ENCODE results near the gene SPOCK2. TPM values are rescaled to one million over a fixed set of nuclear protein-coding genes. Genes with fewer than 3 reads are reported as not detected.

The SPOCK2 gene
- total and polyA plus RNA-seq, 2 of the 13 experiments (the other 11 are each of a cell fraction or from before 2014, with no cell fraction given), result 8.6 to 30.6 TPM

DNA sequence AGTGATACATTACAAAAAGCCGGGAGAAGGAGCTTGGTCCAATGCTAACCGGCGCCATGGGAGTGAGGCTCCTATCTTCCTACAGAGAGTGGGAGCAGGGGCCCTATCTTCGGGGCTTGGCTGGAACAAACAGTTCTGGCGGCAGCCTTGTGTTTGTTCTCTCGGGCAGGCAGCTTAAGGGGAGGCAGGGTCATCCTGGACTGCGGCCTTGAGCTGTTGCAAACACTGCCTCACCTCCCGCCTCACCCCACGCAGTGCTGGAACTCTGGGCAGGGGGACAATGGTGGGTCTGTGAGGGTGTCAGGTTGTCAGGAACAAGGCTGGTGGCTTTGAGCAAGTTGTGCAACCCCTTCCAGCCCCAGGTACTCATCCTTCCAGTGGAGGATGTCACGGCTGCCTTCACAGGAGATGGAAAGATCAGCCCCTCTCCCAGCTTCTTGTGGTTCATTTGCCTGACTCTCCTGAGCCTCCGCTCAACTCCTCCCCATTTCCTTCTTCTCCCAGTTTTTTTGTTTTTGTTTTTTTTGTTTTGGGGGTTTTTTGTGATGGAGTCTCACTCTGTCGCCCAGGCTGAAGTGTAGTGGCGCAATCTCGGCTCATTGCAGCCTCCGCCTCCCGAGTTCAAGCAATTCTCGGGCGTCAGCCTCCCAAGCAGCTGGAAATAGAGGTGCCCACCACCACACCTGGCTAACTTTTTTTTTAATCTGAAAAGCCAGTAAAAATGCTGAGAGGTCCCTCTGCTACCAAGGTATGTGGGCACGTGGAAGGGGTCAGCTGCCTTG, 57.4 kb downstream of the SPOCK2 start (continued):
- TF ChIP-seq, protein P1, sequence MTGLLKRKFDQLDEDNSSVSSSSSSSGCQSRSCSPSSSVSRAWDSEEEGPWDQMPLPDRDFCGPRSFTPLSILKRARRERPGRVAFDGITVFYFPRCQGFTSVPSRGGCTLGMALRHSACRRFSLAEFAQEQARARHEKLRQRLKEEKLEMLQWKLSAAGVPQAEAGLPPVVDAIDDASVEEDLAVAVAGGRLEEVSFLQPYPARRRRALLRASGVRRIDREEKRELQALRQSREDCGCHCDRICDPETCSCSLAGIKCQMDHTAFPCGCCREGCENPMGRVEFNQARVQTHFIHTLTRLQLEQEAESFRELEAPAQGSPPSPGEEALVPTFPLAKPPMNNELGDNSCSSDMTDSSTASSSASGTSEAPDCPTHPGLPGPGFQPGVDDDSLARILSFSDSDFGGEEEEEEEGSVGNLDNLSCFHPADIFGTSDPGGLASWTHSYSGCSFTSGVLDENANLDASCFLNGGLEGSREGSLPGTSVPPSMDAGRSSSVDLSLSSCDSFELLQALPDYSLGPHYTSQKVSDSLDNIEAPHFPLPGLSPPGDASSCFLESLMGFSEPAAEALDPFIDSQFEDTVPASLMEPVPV (CRISPR knock-in tag; IDR thresholded peaks at IDR 0.05), result peak; percentile 98
- TF ChIP-seq ZNF644 (CRISPR knock-in tag; IDR thresholded peaks at IDR 0.05; ENCODE audit: low read depth), result peak; percentile 85
- no peak; the same call in 1 of the 2 replicates for TF ChIP-seq ZNF558 (CRISPR knock-in tag; IDR thresholded peaks at IDR 0.05; ENCODE audit: borderline replicate concordance)
- TF ChIP-seq, protein P2, sequence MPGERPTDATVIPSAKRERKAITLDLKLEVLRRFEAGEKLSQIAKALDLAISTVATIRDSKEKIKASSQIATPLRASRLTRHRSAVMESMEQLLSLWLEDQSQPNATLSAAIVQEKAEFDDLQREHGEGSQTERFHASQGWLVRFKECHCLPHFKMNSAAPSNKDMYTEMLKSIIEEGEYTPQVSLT (CRISPR knock-in tag; IDR thresholded peaks at IDR 0.05; ENCODE audit: borderline replicate concordance, low read depth), result no peak
- peak; percentile 77 to 81; a peak in 3 of 4 replicates for TF ChIP-seq NR2F1 (CRISPR knock-in tag; IDR thresholded peaks at IDR 0.05)
- TF ChIP-seq, protein P3, sequence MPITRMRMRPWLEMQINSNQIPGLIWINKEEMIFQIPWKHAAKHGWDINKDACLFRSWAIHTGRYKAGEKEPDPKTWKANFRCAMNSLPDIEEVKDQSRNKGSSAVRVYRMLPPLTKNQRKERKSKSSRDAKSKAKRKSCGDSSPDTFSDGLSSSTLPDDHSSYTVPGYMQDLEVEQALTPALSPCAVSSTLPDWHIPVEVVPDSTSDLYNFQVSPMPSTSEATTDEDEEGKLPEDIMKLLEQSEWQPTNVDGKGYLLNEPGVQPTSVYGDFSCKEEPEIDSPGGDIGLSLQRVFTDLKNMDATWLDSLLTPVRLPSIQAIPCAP (CRISPR knock-in tag; IDR thresholded peaks at IDR 0.05; ENCODE audit: low read depth), result no peak
- TF ChIP-seq ZFX (CRISPR knock-in tag; IDR thresholded peaks at IDR 0.05; ENCODE audit: low read depth), result peak; percentile 80
- TF ChIP-seq SOX5 (CRISPR knock-in tag; IDR thresholded peaks at IDR 0.05; ENCODE audit: borderline replicate concordance), result peak; percentile 94
- TF ChIP-seq EEA1 (CRISPR knock-in tag; IDR thresholded peaks at IDR 0.05; ENCODE audit: borderline replicate concordance), result no peak
- TF ChIP-seq, protein P4, sequence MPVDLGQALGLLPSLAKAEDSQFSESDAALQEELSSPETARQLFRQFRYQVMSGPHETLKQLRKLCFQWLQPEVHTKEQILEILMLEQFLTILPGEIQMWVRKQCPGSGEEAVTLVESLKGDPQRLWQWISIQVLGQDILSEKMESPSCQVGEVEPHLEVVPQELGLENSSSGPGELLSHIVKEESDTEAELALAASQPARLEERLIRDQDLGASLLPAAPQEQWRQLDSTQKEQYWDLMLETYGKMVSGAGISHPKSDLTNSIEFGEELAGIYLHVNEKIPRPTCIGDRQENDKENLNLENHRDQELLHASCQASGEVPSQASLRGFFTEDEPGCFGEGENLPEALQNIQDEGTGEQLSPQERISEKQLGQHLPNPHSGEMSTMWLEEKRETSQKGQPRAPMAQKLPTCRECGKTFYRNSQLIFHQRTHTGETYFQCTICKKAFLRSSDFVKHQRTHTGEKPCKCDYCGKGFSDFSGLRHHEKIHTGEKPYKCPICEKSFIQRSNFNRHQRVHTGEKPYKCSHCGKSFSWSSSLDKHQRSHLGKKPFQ (CRISPR knock-in tag; IDR thresholded peaks at IDR 0.05; ENCODE audit: insufficient replicate concordance), result peak; percentile 45
- TF ChIP-seq HMG20B (CRISPR knock-in tag; conservative IDR thresholded peaks at IDR 0.05), result peak; percentile 77; the same call in 1 of the 2 replicates
- TF ChIP-seq ZNF616 (CRISPR knock-in tag; IDR thresholded peaks at IDR 0.05; ENCODE audit: low read depth), result no peak
- TF ChIP-seq HDAC1 (CRISPR knock-in tag; IDR thresholded peaks at IDR 0.05), result peak; percentile 89
- peak; percentile 88 for TF ChIP-seq SIX1 (CRISPR knock-in tag; IDR thresholded peaks at IDR 0.05; ENCODE audit: borderline replicate concordance)
- TF ChIP-seq, protein P5, sequence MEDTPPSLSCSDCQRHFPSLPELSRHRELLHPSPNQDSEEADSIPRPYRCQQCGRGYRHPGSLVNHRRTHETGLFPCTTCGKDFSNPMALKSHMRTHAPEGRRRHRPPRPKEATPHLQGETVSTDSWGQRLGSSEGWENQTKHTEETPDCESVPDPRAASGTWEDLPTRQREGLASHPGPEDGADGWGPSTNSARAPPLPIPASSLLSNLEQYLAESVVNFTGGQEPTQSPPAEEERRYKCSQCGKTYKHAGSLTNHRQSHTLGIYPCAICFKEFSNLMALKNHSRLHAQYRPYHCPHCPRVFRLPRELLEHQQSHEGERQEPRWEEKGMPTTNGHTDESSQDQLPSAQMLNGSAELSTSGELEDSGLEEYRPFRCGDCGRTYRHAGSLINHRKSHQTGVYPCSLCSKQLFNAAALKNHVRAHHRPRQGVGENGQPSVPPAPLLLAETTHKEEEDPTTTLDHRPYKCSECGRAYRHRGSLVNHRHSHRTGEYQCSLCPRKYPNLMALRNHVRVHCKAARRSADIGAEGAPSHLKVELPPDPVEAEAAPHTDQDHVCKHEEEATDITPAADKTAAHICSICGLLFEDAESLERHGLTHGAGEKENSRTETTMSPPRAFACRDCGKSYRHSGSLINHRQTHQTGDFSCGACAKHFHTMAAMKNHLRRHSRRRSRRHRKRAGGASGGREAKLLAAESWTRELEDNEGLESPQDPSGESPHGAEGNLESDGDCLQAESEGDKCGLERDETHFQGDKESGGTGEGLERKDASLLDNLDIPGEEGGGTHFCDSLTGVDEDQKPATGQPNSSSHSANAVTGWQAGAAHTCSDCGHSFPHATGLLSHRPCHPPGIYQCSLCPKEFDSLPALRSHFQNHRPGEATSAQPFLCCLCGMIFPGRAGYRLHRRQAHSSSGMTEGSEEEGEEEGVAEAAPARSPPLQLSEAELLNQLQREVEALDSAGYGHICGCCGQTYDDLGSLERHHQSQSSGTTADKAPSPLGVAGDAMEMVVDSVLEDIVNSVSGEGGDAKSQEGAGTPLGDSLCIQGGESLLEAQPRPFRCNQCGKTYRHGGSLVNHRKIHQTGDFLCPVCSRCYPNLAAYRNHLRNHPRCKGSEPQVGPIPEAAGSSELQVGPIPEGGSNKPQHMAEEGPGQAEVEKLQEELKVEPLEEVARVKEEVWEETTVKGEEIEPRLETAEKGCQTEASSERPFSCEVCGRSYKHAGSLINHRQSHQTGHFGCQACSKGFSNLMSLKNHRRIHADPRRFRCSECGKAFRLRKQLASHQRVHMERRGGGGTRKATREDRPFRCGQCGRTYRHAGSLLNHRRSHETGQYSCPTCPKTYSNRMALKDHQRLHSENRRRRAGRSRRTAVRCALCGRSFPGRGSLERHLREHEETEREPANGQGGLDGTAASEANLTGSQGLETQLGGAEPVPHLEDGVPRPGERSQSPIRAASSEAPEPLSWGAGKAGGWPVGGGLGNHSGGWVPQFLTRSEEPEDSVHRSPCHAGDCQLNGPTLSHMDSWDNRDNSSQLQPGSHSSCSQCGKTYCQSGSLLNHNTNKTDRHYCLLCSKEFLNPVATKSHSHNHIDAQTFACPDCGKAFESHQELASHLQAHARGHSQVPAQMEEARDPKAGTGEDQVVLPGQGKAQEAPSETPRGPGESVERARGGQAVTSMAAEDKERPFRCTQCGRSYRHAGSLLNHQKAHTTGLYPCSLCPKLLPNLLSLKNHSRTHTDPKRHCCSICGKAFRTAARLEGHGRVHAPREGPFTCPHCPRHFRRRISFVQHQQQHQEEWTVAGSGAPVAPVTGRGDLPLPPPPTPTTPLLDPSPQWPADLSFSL (CRISPR knock-in tag; IDR thresholded peaks at IDR 0.05), result peak; percentile 74; the same call in 1 of the 2 replicates
- TF ChIP-seq ZNF878 (CRISPR knock-in tag; IDR thresholded peaks at IDR 0.05), result peak; percentile 69; the same call in 1 of the 2 replicates
- peak; percentile 80; the same call in 1 of the 2 replicates for TF ChIP-seq ZNF546 (CRISPR knock-in tag; conservative IDR thresholded peaks at IDR 0.05)

All from HepG2 (cell line).